GM23338 (cell line): Measurements from ENCODE around the gene LRMDA. TPM values are rescaled to one million over a fixed set of nuclear protein-coding genes. Genes with fewer than 3 reads are reported as not detected.

Experiments
- ATAC-seq: fragments of 200-7000 bp; cut with Tn5 transposase; 3 replicates; pipeline ENCODE4 v1.9.1; 2020
- DNase-seq: peaks from one replicate; pipeline ENCODE4 v3.0.0-alpha.2; 2015; ENCODE audit warnings: low spot score
- H2AFZ ChIP-seq: fragments of 200-600 bp; sonication (generic); 2 replicates; pipeline ENCODE4 v1.8.0; 2016; ENCODE audit warnings: antibody characterized with exemption, mild to moderate bottlenecking, moderate library complexity
- H3F3A ChIP-seq: fragments of 200-600 bp; sonication (generic); replicated peaks from 2 replicates; pipeline ENCODE4 v1.8.0; 2017; ENCODE audit warnings: antibody characterized with exemption, mixed run types, low read depth
- H3K27ac ChIP-seq: fragments of 200-600 bp; sonication (generic); 2 replicates; pipeline ENCODE4 v1.6.1; 2016; ENCODE audit warnings: low read depth
- H3K27me3 ChIP-seq: fragments of 200-600 bp; sonication (generic); 2 replicates; pipeline ENCODE4 v1.8.0; 2016; ENCODE audit warnings: mild to moderate bottlenecking, mixed run types, moderate library complexity; ENCODE audit not compliant: insufficient read depth
- H3K36me3 ChIP-seq: fragments of 200-600 bp; sonication (generic); 2 replicates; pipeline ENCODE4 v1.8.0; 2016; ENCODE audit warnings: mild to moderate bottlenecking; ENCODE audit not compliant: insufficient read depth
- H3K4me1 ChIP-seq: fragments of 200-600 bp; sonication (generic); 2 replicates; pipeline ENCODE4 v1.8.0; 2016; ENCODE audit warnings: mild to moderate bottlenecking, moderate library complexity; ENCODE audit not compliant: insufficient read depth
- H3K4me2 ChIP-seq: fragments of 200-600 bp; sonication (generic); 2 replicates; pipeline ENCODE4 v1.7.1; 2017; ENCODE audit warnings: mixed run types
- H3K4me3 ChIP-seq: fragments of 200-600 bp; sonication (generic); 2 replicates; pipeline ENCODE4 v1.6.1; 2016; ENCODE audit warnings: mixed run types
- H3K79me2 ChIP-seq: fragments of 200-600 bp; sonication (generic); replicated peaks from 2 replicates; pipeline ENCODE4 v1.8.0; 2017; ENCODE audit warnings: mild to moderate bottlenecking; ENCODE audit not compliant: insufficient read depth
- H3K9me2 ChIP-seq: fragments of 200-600 bp; sonication (generic); 2 replicates; pipeline ENCODE4 v1.8.0; 2017; ENCODE audit not compliant: insufficient read depth
- H4K20me1 ChIP-seq: fragments of 200-600 bp; sonication (generic); replicated peaks from 2 replicates; pipeline ENCODE4 v1.8.0; 2017; ENCODE audit warnings: mild to moderate bottlenecking; ENCODE audit not compliant: insufficient read depth
- H3K27ac Mint-ChIP-seq: 2 replicates; pipeline ENCODE4 v1.8.0; 2020; ENCODE audit warnings: inconsistent platforms, mild to moderate bottlenecking, moderate library complexity, mixed read lengths
- H3K27me3 Mint-ChIP-seq: 3 replicates; pipeline ENCODE4 v1.8.0; 2022; ENCODE audit warnings: low read depth, mild to moderate bottlenecking, moderate library complexity, mixed read lengths, inconsistent platforms; ENCODE audit not compliant: insufficient read depth, poor library complexity
- H3K36me3 Mint-ChIP-seq: 3 replicates; pipeline ENCODE4 v1.8.0; 2021; ENCODE audit warnings: low read depth, mild to moderate bottlenecking, inconsistent platforms, moderate library complexity, mixed read lengths
- H3K4me1 Mint-ChIP-seq: 3 replicates; pipeline ENCODE4 v1.8.0; 2020; ENCODE audit warnings: mild to moderate bottlenecking, inconsistent platforms, mixed read lengths
- H3K4me3 Mint-ChIP-seq: 3 replicates; pipeline ENCODE4 v1.8.0; 2021; ENCODE audit warnings: moderate library complexity, mild to moderate bottlenecking, inconsistent platforms, mixed read lengths
- H3K9me3 Mint-ChIP-seq: 3 replicates; pipeline ENCODE4 v1.8.0; 2020; ENCODE audit warnings: moderate library complexity, mild to moderate bottlenecking, inconsistent platforms, mixed read lengths
- CREB1 ChIP-seq: fragments of 250-450 bp; sonication (Bioruptor Pico); IDR thresholded peaks from 2 replicates; pipeline ENCODE4 v1.5.0; 2020; ENCODE audit warnings: low read depth, mild to moderate bottlenecking, moderate library complexity
- CTCF ChIP-seq, 2 experiments: fragments of 200-600 bp in 1 of 2; sonication (generic) in 1 of 2; conservative IDR thresholded peaks; 2 replicates each; pipeline versions ENCODE4 v1.5.1 to v1.6.1; 2016 to 2017; ENCODE audit warnings: antibody characterized with exemption in 2 of 2, low read depth in 2 of 2, mild to moderate bottlenecking in 2 of 2, moderate library complexity in 1 of 2
- ETS1 ChIP-seq: IDR thresholded peaks from 2 replicates; pipeline ENCODE4 v1.6.1; 2016; ENCODE audit warnings: antibody characterized with exemption
- EZH2 ChIP-seq: fragments of 200-600 bp; sonication (generic); IDR thresholded peaks from one replicate; pipeline ENCODE4 v1.8.0; 2017; ENCODE audit warnings: antibody characterized with exemption, mild to moderate bottlenecking, low read depth; ENCODE audit not compliant: unreplicated experiment
- EZH2phosphoT487 ChIP-seq: fragments of 200-600 bp; sonication (generic); IDR thresholded peaks from one replicate; pipeline ENCODE4 v1.8.1; 2018; ENCODE audit warnings: antibody characterized with exemption; ENCODE audit not compliant: unreplicated experiment
- JUNB ChIP-seq: IDR thresholded peaks from one replicate; pipeline ENCODE4 v1.6.1; 2016; ENCODE audit warnings: antibody characterized with exemption; ENCODE audit not compliant: unreplicated experiment
- NANOG ChIP-seq: IDR thresholded peaks from 2 replicates; pipeline ENCODE4 v1.6.1; 2016; ENCODE audit warnings: antibody characterized with exemption, borderline replicate concordance
- POLR2AphosphoS5 ChIP-seq: IDR thresholded peaks from 2 replicates; pipeline ENCODE4 v1.6.1; 2016; ENCODE audit warnings: antibody characterized with exemption, low read depth
- REST ChIP-seq: IDR thresholded peaks from one replicate; pipeline ENCODE4 v1.6.1; 2018; ENCODE audit warnings: antibody characterized with exemption; ENCODE audit not compliant: unreplicated experiment
- STAT1 ChIP-seq: IDR thresholded peaks from one replicate; pipeline ENCODE4 v1.6.1; 2016; ENCODE audit warnings: antibody characterized with exemption; ENCODE audit not compliant: unreplicated experiment
- ZNF114 ChIP-seq: fragments of 250-450 bp; sonication (Bioruptor Pico); IDR thresholded peaks from 2 replicates; pipeline ENCODE4 v1.5.0; 2020; ENCODE audit warnings: mild to moderate bottlenecking, moderate library complexity
- ZNF331 ChIP-seq: fragments of 250-450 bp; sonication (Bioruptor Pico); IDR thresholded peaks from 2 replicates; pipeline ENCODE4 v1.5.0; 2020; ENCODE audit warnings: low read depth, mild to moderate bottlenecking, moderate library complexity
- polyA plus RNA-seq: library from polyadenylated mRNA; unstranded; fragments of >200 nt; fragmentation: Nextera tagmentation; extraction: Ambion mirVana; gene quantifications from 2 replicates; pipeline ENCODE4 v1.2.1, GENCODE V29; 2016
- total RNA-seq: library from RNA; depleted of rRNA; stranded (reverse); fragments of >200 nt; shearing (Covaris generic); gene quantifications from 2 replicates; pipeline ENCODE4 v1.2.3, GENCODE V29; 2014

LRMDA gene
- total and polyA plus RNA-seq, 2 experiments from 2014 or later, result 0.90 to 1.8 TPM

- no peak overlapping the region for H3K27ac ChIP-seq
- Mint-ChIP-seq H3K27ac (no peak overlapping the region), H3K9me3 (no peaks in the 10 kb centered on the region), H3K27me3 (peaks cover 1% of the 10 kb centered on the region), H3K4me1 (peaks cover 8% of the 10 kb centered on the region; the same call in 2 of the 3 replicates), H3K36me3 (no peaks in the 10 kb centered on the region; the same call in 2 of the 3 replicates), H3K4me3 (no peak overlapping the region)
- ATAC-seq (no peak), DNase-seq (no peak)
- H4K20me1 ChIP-seq, result no peaks in the 10 kb centered on the region
- no peak for TF ChIP-seq CREB1 (CRISPR knock-in tag)
- no peak for TF ChIP-seq CTCF (conservative IDR thresholded peaks at IDR 0.05; ENCODE audit: low read depth in 2 of 2)
- TF ChIP-seq ETS1, result no peak
- no peak for TF ChIP-seq JUNB
- TF ChIP-seq ZNF114, result no peak
- TF ChIP-seq EZH2, result no peak
- no peak for TF ChIP-seq REST
- H2AFZ ChIP-seq, result no peak overlapping the region
- peaks cover 5% of the 10 kb centered on the region; the same call in 1 of the 2 replicates for H3K9me2 ChIP-seq
- H3K27me3 ChIP-seq, result no peaks in the 10 kb centered on the region
- H3K4me3 ChIP-seq, result no peak overlapping the region
- no peak overlapping the region for H3K4me2 ChIP-seq
- H3K4me1 ChIP-seq, result no peaks in the 10 kb centered on the region; the same call in 1 of the 2 replicates
- H3K79me2 ChIP-seq, result no peaks in the 10 kb centered on the region
- no peaks in the 10 kb centered on the region for H3F3A ChIP-seq
- H3K36me3 ChIP-seq, result no peaks in the 10 kb centered on the region
Measured at GRCh38 chr10:75838486-75838885, 407.1 kb downstream of the LRMDA start.

GRCh38 chr10:75839020-75839419, 407.6 kb downstream of the LRMDA start:
- H3K36me3 ChIP-seq, result no peaks in the 10 kb centered on the region
- H3K79me2 ChIP-seq, result no peaks in the 10 kb centered on the region
- Mint-ChIP-seq H3K36me3 (no peaks in the 10 kb centered on the region; the same call in 2 of the 3 replicates), H3K27me3 (peaks cover 1% of the 10 kb centered on the region), H3K9me3 (no peaks in the 10 kb centered on the region), H3K4me1 (peaks cover 13% of the 10 kb centered on the region), H3K4me3 (no peak overlapping the region), H3K27ac (no peak overlapping the region)
- no peaks in the 10 kb centered on the region; the same call in 1 of the 2 replicates for H3K4me1 ChIP-seq
- no peaks in the 10 kb centered on the region for H4K20me1 ChIP-seq
- no peaks in the 10 kb centered on the region for H3K27me3 ChIP-seq
- no peak overlapping the region for H3K4me2 ChIP-seq
- H3K4me3 ChIP-seq, result no peak overlapping the region
- no peak overlapping the region for H2AFZ ChIP-seq
- no peaks in the 10 kb centered on the region for H3F3A ChIP-seq
- peaks cover 4% of the 10 kb centered on the region; the same call in 1 of the 2 replicates for H3K9me2 ChIP-seq
- ATAC-seq (no peak), DNase-seq (no peak)
- H3K27ac ChIP-seq, result no peak overlapping the region
- no peak for TF ChIP-seq EZH2
- no peak for TF ChIP-seq ETS1
- no peak for TF ChIP-seq CTCF (conservative IDR thresholded peaks at IDR 0.05; ENCODE audit: low read depth in 2 of 2)
- no peak for TF ChIP-seq ZNF331 (CRISPR knock-in tag)
- TF ChIP-seq POLR2AphosphoS5, result no peak
- TF ChIP-seq JUNB, result no peak
- TF ChIP-seq EZH2phosphoT487, result no peak
- no peak for TF ChIP-seq CREB1 (CRISPR knock-in tag)
- TF ChIP-seq NANOG, result no peak
- no peak for TF ChIP-seq STAT1
